ENCODE measurements around the gene GIN1. TPM values are rescaled to one million over a fixed set of nuclear protein-coding genes. Genes with fewer than 3 reads are reported as not detected.

GIN1 gene
- total RNA-seq, 1 donor from 2014 or later = 5.0 TPM

- H3K4me3 ChIP-seq (ENCODE audit: low read depth, low read length) = no peak overlapping the region
- peak; percentile 47 for TF ChIP-seq CTCF (conservative IDR thresholded peaks at IDR 0.05; ENCODE audit: low read depth, low read length)
- peak; percentile 12 for DNase-seq (ENCODE audit: low read depth)
Measured at GRCh38 chr5:103041071-103041676, 78.8 kb downstream of the GIN1 start.

GRCh38 chr5:103037673-103038455 is 82.1 kb downstream of the GIN1 start:
- TF ChIP-seq CTCF (conservative IDR thresholded peaks at IDR 0.05; ENCODE audit: low read depth, low read length) = peak; percentile 32
- H3K4me3 ChIP-seq (ENCODE audit: low read depth, low read length) = no peak overlapping the region
- DNase-seq (ENCODE audit: low read depth) = no peak

GRCh38 chr5:103036601-103037000 is 83.3 kb downstream of the GIN1 start:
- H3K4me3 ChIP-seq (ENCODE audit: low read depth, low read length) = no peak overlapping the region
- DNase-seq (ENCODE audit: low read depth) = no peak
- no peak for TF ChIP-seq CTCF (conservative IDR thresholded peaks at IDR 0.05; ENCODE audit: low read depth, low read length)

Other genes starting within 250 kb of the GIN1 start
- gene PPIP5K2, start 163 bp upstream of the GIN1 start, total RNA-seq = 19.5 and 38.5 TPM in 2 replicates
- 10.8 and 11.9 TPM in 2 replicates for gene MACIR, start 138.6 kb upstream of the GIN1 start, total RNA-seq

Data from epithelial cell of proximal tubule (primary cell).